ENCODE data around the gene CFD. TPM values are rescaled to one million over a fixed set of nuclear protein-coding genes. Genes with fewer than 3 reads are reported as not detected.
A peak's percentile ranks its signal among the peaks of the same experiment; 100 is the strongest.

The CFD gene
- polyA plus RNA-seq, 1 donor from 2014 or later = 5.3 TPM

GRCh38 chr19:902446-903226 is 43.2 kb downstream of the CFD start:
- TF ChIP-seq EP300 (conservative IDR thresholded peaks at IDR 0.05; ENCODE audit: poor library complexity, severe bottlenecking) = no peak
- TF ChIP-seq REST (IDR thresholded peaks at IDR 0.05; ENCODE audit: borderline replicate concordance) = no peak
- TF ChIP-seq CTCF (IDR thresholded peaks at IDR 0.05; ENCODE audit: poor library complexity, severe bottlenecking) = no peak
- no peak for TF ChIP-seq POLR2AphosphoS5 (IDR thresholded peaks at IDR 0.05)
- no peak for TF ChIP-seq TAF1 (IDR thresholded peaks at IDR 0.05; ENCODE audit: low read depth)
- TF ChIP-seq RAD21 (conservative IDR thresholded peaks at IDR 0.05) = no peak
- no peak for TF ChIP-seq SMC3 (conservative IDR thresholded peaks at IDR 0.05; ENCODE audit: poor library complexity)
- no peak for TF ChIP-seq EZH2 (IDR thresholded peaks at IDR 0.05; ENCODE audit: borderline replicate concordance, insufficient read depth, low read length, poor library complexity, severe bottlenecking)
- TF ChIP-seq MXI1 (conservative IDR thresholded peaks at IDR 0.05; ENCODE audit: poor library complexity, severe bottlenecking) = no peak
- H3K4me3 ChIP-seq (ENCODE audit: low read length) = no peak overlapping the region
- H3K9ac ChIP-seq (ENCODE audit: low read length) = no peak overlapping the region
- no peaks in the 10 kb centered on the region for H4K20me1 ChIP-seq (ENCODE audit: insufficient read depth)
- H3K27me3 ChIP-seq (ENCODE audit: insufficient read depth, low read depth, low read length) = no peaks in the 10 kb centered on the region
- H2AFZ ChIP-seq (ENCODE audit: low read depth, low read length) = no peak overlapping the region
- H3K79me2 ChIP-seq (replicated peaks; ENCODE audit: insufficient read depth, low read length) = peaks cover 3% of the 10 kb centered on the region
- no peak overlapping the region for H3K4me2 ChIP-seq (ENCODE audit: low read length)
- peak overlapping the region; percentile 23 for H3K27ac ChIP-seq (ENCODE audit: low read length)
- H3K9me3 ChIP-seq (ENCODE audit: low read length) = no peaks in the 10 kb centered on the region
- H3K36me3 ChIP-seq (ENCODE audit: insufficient read depth, low read length) = no peaks in the 10 kb centered on the region
- H3F3A ChIP-seq (ENCODE audit: insufficient read depth, low read length, poor library complexity, severe bottlenecking) = no peaks in the 10 kb centered on the region
- H3K9me2 ChIP-seq (ENCODE audit: insufficient read depth, low read length) = no peaks in the 10 kb centered on the region

- H3K27ac ChIP-seq (ENCODE audit: low read length) = peak overlapping the region; percentile 31
Observed at GRCh38 chr19:903266-903797, 43.9 kb downstream of the CFD start.

More at GRCh38 chr19:903266-903797, 43.9 kb downstream of the CFD start:
- Histone ChIP-seq H3K36me3 (ENCODE audit: insufficient read depth, low read length) (no peaks in the 10 kb centered on the region), H3K27me3 (ENCODE audit: insufficient read depth, low read depth, low read length) (no peaks in the 10 kb centered on the region), H3K9me2 (ENCODE audit: insufficient read depth, low read length) (no peaks in the 10 kb centered on the region), H4K20me1 (ENCODE audit: insufficient read depth) (no peaks in the 10 kb centered on the region), H3K79me2 (replicated peaks; ENCODE audit: insufficient read depth, low read length) (peaks cover 4% of the 10 kb centered on the region), H3K4me3 (ENCODE audit: low read length) (no peak overlapping the region), H3K4me2 (ENCODE audit: low read length) (no peak overlapping the region), H2AFZ (ENCODE audit: low read depth, low read length) (no peak overlapping the region), H3F3A (ENCODE audit: insufficient read depth, low read length, poor library complexity, severe bottlenecking) (no peaks in the 10 kb centered on the region), H3K9me3 (ENCODE audit: low read length) (no peaks in the 10 kb centered on the region), H3K9ac (ENCODE audit: low read length) (no peak overlapping the region)
- TF ChIP-seq POLR2AphosphoS5 (IDR thresholded peaks at IDR 0.05) (no peak), EZH2 (IDR thresholded peaks at IDR 0.05; ENCODE audit: borderline replicate concordance, insufficient read depth, low read length, poor library complexity, severe bottlenecking) (no peak), CTCF (IDR thresholded peaks at IDR 0.05; ENCODE audit: poor library complexity, severe bottlenecking) (no peak), REST (IDR thresholded peaks at IDR 0.05; ENCODE audit: borderline replicate concordance) (no peak), TAF1 (IDR thresholded peaks at IDR 0.05; ENCODE audit: low read depth) (no peak), RAD21 (conservative IDR thresholded peaks at IDR 0.05) (no peak), SMC3 (conservative IDR thresholded peaks at IDR 0.05; ENCODE audit: poor library complexity) (no peak), EP300 (conservative IDR thresholded peaks at IDR 0.05; ENCODE audit: poor library complexity, severe bottlenecking) (no peak), MXI1 (conservative IDR thresholded peaks at IDR 0.05; ENCODE audit: poor library complexity, severe bottlenecking) (no peak)
